K562 (cell line): ENCODE data around the gene GPER1. TPM values are rescaled to one million over a fixed set of nuclear protein-coding genes. Genes with fewer than 3 reads are reported as not detected.

ENCODE experiments used
- NFATC3 ChIP-seq: fragments of 450-650 bp; IDR thresholded peaks from 2 replicates; pipeline ENCODE4 v1.6.1; 2017; ENCODE audit warnings: mild to moderate bottlenecking
- PBX2 ChIP-seq, 2 experiments: IDR thresholded peaks in 1 of 2; conservative IDR thresholded peaks in 1 of 2; 2 replicates each; pipeline ENCODE4 v1.6.1; 2016; ENCODE audit warnings: low read depth in 2 of 2, mild to moderate bottlenecking in 1 of 2, missing compliant biosample characterization in 1 of 2, missing genetic modification characterization in 1 of 2, moderate library complexity in 1 of 2
- TCF7L2 ChIP-seq: fragments of 150-350 bp; IDR thresholded peaks from 2 replicates; pipeline ENCODE4 v1.6.1; 2016; ENCODE audit warnings: low read depth, mild to moderate bottlenecking, low read length, moderate library complexity
- polyA plus RNA-seq, 8 experiments: library from polyadenylated mRNA; depleted of rRNA in 4 of 8; stranded (reverse) in 5 of 8; unstranded in 3 of 8; fragments of >200 nt; fragmentation: Nextera tagmentation in 2 of 8; fragmentation: Illumina TruSeq in 1 of 8; extraction: Ambion mirVana in 2 of 8; extraction: Trizol in 1 of 8; gene quantifications; 2 replicates each; pipeline versions ENCODE4 v1.2.1 to v1.2.3, GENCODE V29; 2011 to 2014; ENCODE audit warnings: inconsistent platforms in 1 of 8, missing spikeins in 1 of 8
- total RNA-seq, 7 experiments: library from RNA; depleted of rRNA in 6 of 7; stranded (reverse); fragments of >200 nt in 6 of 7; fragmentation: Illumina TruSeq in 2 of 7; extraction: Trizol in 2 of 7; gene quantifications; 2 replicates each; pipeline versions ENCODE4 v1.2.1 to v1.2.3, GENCODE V29; 2011 to 2021; ENCODE audit warnings: low replicate concordance in 1 of 7

Gene GPER1
- total and polyA plus RNA-seq, 9 of the 15 experiments (the other 6 are each of a cell fraction or from before 2014, with no cell fraction given): 0.04 to 0.09 (median 0.08) TPM; not detected in 6

- TF ChIP-seq PBX2 (CRISPR knock-in tag; IDR thresholded peaks at IDR 0.05; ENCODE audit: low read depth) (no peak), PBX2 (tag; conservative IDR thresholded peaks at IDR 0.05; ENCODE audit: low read depth) (no peak), TCF7L2 (no peak), NFATC3 (no peak)
- TF ChIP-seq, all 486 proteins: peak for 111
Observed at GRCh38 chr7:1044189-1045068, 43.5 kb upstream of the GPER1 start, which contains the start of gene GPR146 (continued).
